ENCODE measurements around the gene LRRC61.
"Not testable (repeated sequence)": the region's sequence is repeated elsewhere in the genome, so short reads cannot be mapped to it uniquely, and the experiment has no call there.

LRRC61 gene

GRCh38 chr7:150385884-150386283, 62.7 kb downstream of the LRRC61 start:
- DNase-seq: not testable (repeated sequence)
